ENCODE results near the gene STK17A. TPM values are rescaled to one million over a fixed set of nuclear protein-coding genes. Genes with fewer than 3 reads are reported as not detected.

The STK17A gene
- total and polyA plus RNA-seq, 5 donors from 2014 or later, result 104 to 139 (median 110) TPM

Other genes starting within 250 kb of the STK17A start
- 52.9 TPM for gene COA1, start 146.4 kb downstream of the STK17A start, total RNA-seq
- gene COA1, start 146.4 kb downstream of the STK17A start, polyA plus RNA-seq, result 10 to 100 TPM; 41.3 to 65.8 (median 45.3) TPM
- 25.9 TPM for gene BLVRA, start 175.6 kb downstream of the STK17A start, total RNA-seq
- 10 to 100 TPM; 40.8 to 76.3 (median 53.9) TPM for gene BLVRA, start 175.6 kb downstream of the STK17A start, polyA plus RNA-seq

Measured in CD4-positive, CD25-positive, alpha-beta regulatory T cell (primary cell).